HG02885 (cell line): ENCODE results near the gene PIP5K1C.
"Not testable (repeated sequence)": the region's sequence is repeated elsewhere in the genome, so short reads cannot be mapped to it uniquely, and the experiment has no call there.

ENCODE experiments used
- ATAC-seq: cut with Tn5 transposase; IDR thresholded peaks from one replicate; pipeline ENCODE4 v1.9.1; 2021; ENCODE audit warnings: mild to moderate bottlenecking; ENCODE audit not compliant: unreplicated experiment, poor library complexity

Gene PIP5K1C

GRCh38 chr19:3632739-3633558, 67.3 kb downstream of the PIP5K1C start:
- ATAC-seq = no peak

DNA sequence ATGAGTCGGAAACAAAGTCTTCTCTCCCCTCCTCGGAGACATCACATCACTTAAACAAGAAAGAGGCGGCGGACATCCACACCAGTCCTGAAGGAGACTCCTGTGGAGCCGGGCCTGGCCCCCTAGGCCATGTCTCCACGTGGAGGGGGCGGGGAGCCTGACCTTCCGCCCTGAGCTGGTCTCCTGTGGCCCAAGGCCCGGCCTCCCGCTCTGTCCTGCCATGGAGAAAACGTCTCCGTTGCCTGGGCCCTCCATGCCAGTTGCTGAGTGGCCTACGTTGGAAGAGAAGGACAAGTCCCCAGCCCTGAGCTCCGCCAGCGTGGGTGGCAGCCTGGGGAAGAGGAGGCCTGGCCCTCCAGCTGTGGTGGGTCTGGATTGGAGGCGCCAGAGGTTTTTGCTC, 68.2 kb downstream of the PIP5K1C start:
- no peak for ATAC-seq

- ATAC-seq = no peak
Observed at GRCh38 chr19:3631053-3631861, 69.0 kb downstream of the PIP5K1C start.

- not testable (repeated sequence) for ATAC-seq
Observed at GRCh38 chr19:3628766-3629165, 71.5 kb downstream of the PIP5K1C start.

- ATAC-seq = no peak
Observed at GRCh38 chr19:3627351-3627723, 72.9 kb downstream of the PIP5K1C start.

- ATAC-seq = peak; percentile 93
Observed at GRCh38 chr19:3626473-3627350, 73.6 kb downstream of the PIP5K1C start, which contains the start of gene CACTIN. Gene CACTIN, minus strand, starts transcription at chr19:3626790. Its CDS starts 28 bp downstream, at chr19:3626762.

- no peak for ATAC-seq
Observed at GRCh38 chr19:3625996-3626472, 74.2 kb downstream of the PIP5K1C start.

GRCh38 chr19:3623716-3624115, 76.6 kb downstream of the PIP5K1C start:
- no peak for ATAC-seq

DNA sequence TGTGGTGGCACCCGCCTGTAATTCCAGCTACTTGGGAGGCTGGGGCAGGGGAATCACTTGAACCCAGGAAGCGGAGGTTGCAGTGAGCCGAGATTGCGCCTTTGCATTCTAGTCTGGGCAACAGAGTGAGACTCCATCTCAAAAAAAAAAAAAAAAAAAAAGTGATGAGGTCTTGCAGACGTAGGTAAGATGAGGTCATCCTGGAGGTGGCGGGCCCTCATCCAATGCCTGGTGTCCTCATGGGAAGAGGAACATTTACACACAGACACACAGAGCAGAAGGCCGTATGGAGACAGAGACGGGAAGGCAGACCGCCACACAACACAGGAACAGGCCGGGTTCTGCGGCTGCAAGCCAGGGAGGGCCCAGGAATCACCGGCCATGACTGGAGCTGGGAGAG, 78.0 kb downstream of the PIP5K1C start:
- no peak for ATAC-seq

- no peak for ATAC-seq
Observed at GRCh38 chr19:3621689-3622088, 78.6 kb downstream of the PIP5K1C start.

DNA sequence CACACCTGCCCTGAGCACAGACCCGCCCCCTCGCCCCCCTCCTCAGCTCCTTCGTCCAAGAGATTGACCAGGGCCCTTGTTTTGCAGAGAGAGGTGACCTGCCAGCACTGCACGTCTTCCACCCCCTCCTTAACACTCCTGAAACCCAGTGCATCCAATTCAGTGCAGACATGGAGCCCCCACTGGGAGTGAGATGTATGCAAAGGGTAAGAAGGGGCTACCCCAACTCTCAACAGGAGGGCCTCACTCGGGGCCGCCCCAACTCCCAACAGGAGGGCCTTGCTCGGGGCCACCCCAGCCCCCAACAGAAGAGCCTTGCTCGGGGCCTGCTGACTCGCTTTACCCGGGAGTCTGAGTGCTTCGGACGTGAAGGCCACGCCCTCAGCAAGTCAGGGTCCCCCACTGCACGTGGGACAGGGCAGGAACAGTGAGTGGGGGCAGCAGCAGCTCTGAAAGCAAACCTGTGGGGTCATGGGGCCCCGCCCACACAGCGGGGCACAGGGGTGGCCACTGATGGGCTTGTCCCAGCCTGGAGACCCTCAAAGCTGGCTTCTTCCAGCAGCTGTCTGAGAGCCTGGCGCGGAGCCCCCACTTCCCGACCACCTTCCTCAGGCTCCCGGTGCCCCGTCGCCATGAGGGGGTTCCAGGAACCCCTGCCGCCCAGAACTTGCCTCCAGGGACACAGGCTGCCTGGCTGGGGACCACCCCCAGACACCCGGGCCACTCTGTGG, 79.3 kb downstream of the PIP5K1C start:
- no peak for ATAC-seq

DNA sequence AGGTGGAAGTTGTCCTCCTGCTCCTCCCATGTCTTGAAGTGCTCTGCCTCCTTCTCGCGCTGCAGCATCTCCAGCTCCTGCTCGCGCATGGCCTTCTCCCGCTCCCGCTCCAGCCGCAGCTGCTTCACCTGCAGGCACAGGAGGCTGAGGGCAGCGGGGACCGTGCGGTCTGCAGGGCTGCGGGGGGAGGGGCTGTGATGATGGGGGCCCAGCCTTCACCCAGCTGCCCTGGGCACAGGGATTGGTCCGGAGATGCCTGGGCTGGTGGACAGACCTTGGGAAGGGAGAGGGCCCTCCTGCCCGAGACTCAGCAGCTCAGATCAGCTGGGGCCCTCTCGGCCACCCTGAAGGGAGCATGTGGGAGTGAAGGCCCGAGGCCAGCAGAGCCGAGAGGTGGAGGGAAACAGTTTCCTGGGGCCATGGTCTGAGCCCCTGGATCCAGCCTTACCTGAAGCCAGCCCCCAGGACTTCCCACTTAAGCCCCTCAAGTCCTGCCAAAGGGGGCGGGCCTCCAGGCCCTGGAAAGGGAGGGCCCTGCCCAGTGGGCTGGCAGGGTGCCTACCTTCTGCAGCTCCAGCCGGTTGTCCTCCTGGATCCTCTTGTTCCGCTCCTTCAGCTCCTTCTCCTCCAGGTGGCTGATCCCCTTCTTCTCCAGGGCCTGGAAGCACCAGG, 80.0 kb downstream of the PIP5K1C start:
- no peak for ATAC-seq

GRCh38 chr19:3619631-3620012, 80.6 kb downstream of the PIP5K1C start:
- no peak for ATAC-seq

DNA sequence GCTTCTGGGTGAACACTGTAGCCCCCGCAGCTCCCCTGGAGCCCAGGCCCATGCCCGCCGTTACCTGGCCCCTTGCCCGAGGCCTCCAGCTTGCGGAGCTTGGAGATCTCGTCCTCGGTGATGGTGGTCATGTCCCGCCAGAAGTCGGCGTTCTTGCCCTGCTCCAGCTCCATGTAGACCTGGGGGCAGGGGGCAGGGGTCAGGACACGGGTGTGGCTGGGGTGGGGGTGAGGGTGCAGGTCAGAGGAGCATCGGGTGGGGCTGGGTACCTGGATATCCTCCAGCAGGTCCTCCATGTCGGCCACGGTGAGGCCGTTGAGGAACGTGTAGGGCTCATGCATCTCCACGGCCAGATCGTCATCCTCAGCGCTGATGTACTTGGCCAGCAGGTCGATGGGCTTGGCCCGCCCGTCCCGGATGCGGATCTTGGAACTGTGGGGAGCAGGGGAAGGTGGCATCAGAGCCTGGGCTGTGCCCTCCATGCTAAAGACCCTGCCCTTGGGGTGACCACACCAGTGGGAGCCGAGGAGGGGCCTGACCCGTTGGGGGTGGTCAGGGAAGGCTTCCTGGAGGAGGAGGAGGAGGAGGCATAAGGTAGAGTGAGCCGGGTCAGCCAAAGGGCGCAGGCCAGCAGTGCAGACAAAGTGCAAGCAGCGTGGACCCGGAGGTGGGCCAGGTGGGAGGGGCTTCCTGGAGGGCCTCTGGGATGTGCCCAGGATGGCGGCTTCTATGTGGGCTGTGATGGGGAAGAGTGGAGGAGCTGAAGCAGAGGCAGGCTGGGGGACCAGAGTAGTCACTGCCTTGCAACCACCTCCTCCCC, 81.2 kb downstream of the PIP5K1C start:
- no peak for ATAC-seq

GRCh38 chr19:3618144-3618810, 82.0 kb downstream of the PIP5K1C start:
- no peak for ATAC-seq

DNA sequence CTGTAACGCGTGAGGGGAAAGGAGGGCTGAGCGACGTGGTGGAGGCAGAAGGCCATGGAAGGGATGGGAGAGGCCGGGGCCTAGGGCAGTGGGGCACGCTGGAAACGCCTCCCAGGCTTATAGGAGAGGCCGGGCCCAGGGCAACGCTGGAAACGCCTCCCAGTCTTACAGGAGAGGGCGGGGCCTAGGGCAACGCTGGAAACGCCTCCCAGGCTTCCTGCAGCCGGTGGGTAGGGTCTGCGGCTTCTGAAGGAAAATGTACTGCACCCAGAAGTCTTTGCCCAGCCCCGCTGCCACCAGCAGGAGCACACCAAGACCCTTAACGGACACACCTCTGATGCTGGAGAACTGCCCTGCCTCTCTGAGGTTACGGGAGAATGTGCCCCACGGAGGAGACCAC, 82.8 kb downstream of the PIP5K1C start:
- ATAC-seq = no peak

GRCh38 chr19:3615524-3616135, 84.6 kb downstream of the PIP5K1C start:
- ATAC-seq = no peak
